Fibroblast of villous mesenchyme (primary cell): ENCODE results near the gene TOP2A. TPM values are rescaled to one million over a fixed set of nuclear protein-coding genes. Genes with fewer than 3 reads are reported as not detected.

ENCODE experiments used
- DNase-seq: peaks from one replicate; pipeline ENCODE4 v3.0.0-alpha.2; 2010; ENCODE audit warnings: low read depth
- H3K4me3 ChIP-seq: 2 replicates; pipeline ENCODE4 v1.5.1; 2011; ENCODE audit warnings: low read depth, mild to moderate bottlenecking, low read length
- CTCF ChIP-seq: IDR thresholded peaks from 2 replicates; pipeline ENCODE4 v1.5.1; 2012; ENCODE audit warnings: low read depth, mild to moderate bottlenecking, low read length; ENCODE audit not compliant: insufficient read depth
- total RNA-seq: library from RNA; depleted of rRNA; stranded (reverse); fragments of >200 nt; gene quantifications from 2 replicates; pipeline ENCODE4 v1.2.3, GENCODE V29; 2012

TOP2A gene
- total RNA-seq, 1 donor: 105 TPM

- no peak for TF ChIP-seq CTCF
- H3K4me3 ChIP-seq: no peak overlapping the region
- DNase-seq: no peak
Observed at GRCh38 chr17:40347319-40348135, 70.2 kb downstream of the TOP2A start.

GRCh38 chr17:40346765-40347158 lies 70.9 kb downstream of the TOP2A start:
- DNase-seq: no peak
- TF ChIP-seq CTCF: no peak
- H3K4me3 ChIP-seq: peak overlapping the region; percentile 9

- no peak for DNase-seq
- H3K4me3 ChIP-seq: peak overlapping the region; percentile 85
- no peak for TF ChIP-seq CTCF
Observed at GRCh38 chr17:40345994-40346764, 71.5 kb downstream of the TOP2A start.

GRCh38 chr17:40345161-40345993 lies 72.3 kb downstream of the TOP2A start:
- DNase-seq: no peak
- no peak for TF ChIP-seq CTCF
- H3K4me3 ChIP-seq: peak overlapping the region; percentile 85

- H3K4me3 ChIP-seq: peak overlapping the region; percentile 85
- no peak for TF ChIP-seq CTCF
- no peak for DNase-seq
Observed at GRCh38 chr17:40344421-40345160, 73.1 kb downstream of the TOP2A start.
